Measurements from ENCODE around the gene FARP1. TPM values are rescaled to one million over a fixed set of nuclear protein-coding genes. Genes with fewer than 3 reads are reported as not detected.

The FARP1 gene
- total and polyA plus RNA-seq, 2 of the 8 experiments (the other 6 are each of a cell fraction or from before 2014, with no cell fraction given) = 24.7 to 104 TPM

- Histone ChIP-seq H3K79me2 (ENCODE audit: control insufficient read depth in 1 of 2, insufficient read depth in 2 of 2, low read length in 2 of 2) (0 out of 4 replicates have a peak, but pooled peaks cover 0 to 11% of the 10 kb centered on the region in 2 experiments), H2BK15ac (ENCODE audit: low read length) (no peak overlapping the region), H3K4me1 (replicated peaks in 1 of 4; ENCODE audit: control insufficient read depth in 3 of 4, insufficient read depth in 4 of 4, low read length in 3 of 4) (peaks cover 0 to 12% (median 11%) of the 10 kb centered on the region in 4 experiments; a peak in 5 of 7 replicates), H2BK12ac (ENCODE audit: low read depth, low read length) (no peak overlapping the region), H2AK5ac (ENCODE audit: low read depth, low read length) (no peak overlapping the region), H2BK120ac (replicated peaks; ENCODE audit: low read depth, low read length) (no peak overlapping the region), H3K23ac (ENCODE audit: insufficient read length) (no peak overlapping the region), H3K4me3 (ENCODE audit: extremely low read depth in 1 of 4, insufficient read depth in 2 of 4, low read depth in 3 of 4, low read length in 4 of 4) (no peak overlapping the region), H3K4ac (replicated peaks; ENCODE audit: insufficient read length, low read depth, low read length) (no peak overlapping the region), H4K91ac (replicated peaks; ENCODE audit: insufficient read length, low read length) (no peak overlapping the region), H3K18ac (ENCODE audit: extremely low read depth, low read length) (no peak overlapping the region), H3K14ac (ENCODE audit: insufficient read length) (no peak overlapping the region), H3K27me3 (replicated peaks in 1 of 4; ENCODE audit: control insufficient read depth in 3 of 4, extremely low read depth in 1 of 4, insufficient read depth in 3 of 4, low read length in 3 of 4) (no peaks in the 10 kb centered on the region), H3K79me1 (ENCODE audit: low read depth, low read length) (peaks cover 2% of the 10 kb centered on the region; the same call in 1 of the 2 replicates), H3K9ac (replicated peaks in 1 of 4; ENCODE audit: extremely low read depth in 1 of 4, low read depth in 3 of 4, low read length in 3 of 4) (no peak overlapping the region), H2BK20ac (ENCODE audit: low read length) (no peak overlapping the region), H4K8ac (ENCODE audit: extremely low read depth, insufficient read depth, low read length) (no peak overlapping the region), H3K56ac (replicated peaks; ENCODE audit: insufficient read length, low read depth, low read length) (no peak overlapping the region), H3K36me3 (ENCODE audit: control insufficient read depth in 2 of 4, insufficient read depth in 4 of 4, low read length in 3 of 4) (no peaks in the 10 kb centered on the region), H3K9me3 (ENCODE audit: insufficient read depth in 2 of 2, low read depth in 1 of 2, low read length in 1 of 2) (no peaks in the 10 kb centered on the region), H3K4me2 (ENCODE audit: insufficient read depth in 1 of 2, low read depth in 2 of 2, low read length in 2 of 2) (no peak overlapping the region), H3K27ac (ENCODE audit: low read depth, low read length) (no peak overlapping the region), H3K23me2 (ENCODE audit: low read depth, low read length) (peaks cover 2% of the 10 kb centered on the region; the same call in 1 of the 2 replicates), H4K5ac (ENCODE audit: insufficient read length, low read depth, low read length) (no peak overlapping the region), H4K20me1 (replicated peaks in 1 of 2; ENCODE audit: control insufficient read depth in 1 of 2, insufficient read depth in 2 of 2, low read length in 2 of 2) (no peaks in the 10 kb centered on the region), H2BK5ac (ENCODE audit: low read depth, low read length) (no peak overlapping the region), H2AFZ (ENCODE audit: low read length) (no peak overlapping the region)
- 69% methylated on average over 8 of the region's 8 CpGs; no CpG with 5 or more reads in 1 of the 2 experiments for WGBS, 2 experiments (ENCODE audit: extremely low coverage in 1 of 2, insufficient coverage in 1 of 2, insufficient read length in 1 of 2, insufficient replicate concordance in 2 of 2, low coverage in 1 of 2, low lambda C conversion rate in 2 of 2, missing lambda C conversion rate in 1 of 2)
- ChIA-PET CTCF (ENCODE audit: partially characterized antibody) (interaction anchor here (0.5 to 3.0 kb wide), 13 partner anchors 8 to 335 kb away, joined by 3 to 22 read pairs (median 3); no protein-coding TSS in a partner anchor), POLR2A (ENCODE audit: partially characterized antibody) (interaction anchor here (1.1 kb wide), 1 partner anchor 10 kb away, joined by 3 read pairs; no protein-coding TSS in a partner anchor)
- DNase-seq (ENCODE audit: low read depth in 1 of 2, low spot score in 2 of 2) (no peak), FAIRE-seq (no peak)
- TF ChIP-seq TEAD4 (IDR thresholded peaks at IDR 0.05; ENCODE audit: low read depth, low read length) (0 out of 2 replicates have a peak, but pooled peaks have one; percentile 17), POLR2AphosphoS5 (IDR thresholded peaks at IDR 0.05; ENCODE audit: low read depth, low read length) (no peak)
Measured at GRCh38 chr13:98315902-98316301, 173.0 kb downstream of the FARP1 start.

Data from H1 (cell line).